K562 (cell line): ENCODE data around the gene DNAJB11. TPM values are rescaled to one million over a fixed set of nuclear protein-coding genes. Genes with fewer than 3 reads are reported as not detected.
A peak's percentile ranks its signal among the peaks of the same experiment; 100 is the strongest.

Experiments
- CC2D1A ChIP-seq: fragments of 450-650 bp; IDR thresholded peaks from 2 replicates; pipeline ENCODE4 v1.6.1; 2017; ENCODE audit warnings: mild to moderate bottlenecking
- CSDE1 ChIP-seq, 2 experiments: fragments of 450-650 bp; IDR thresholded peaks; 2 replicates each; pipeline ENCODE4 v1.6.1; 2016; ENCODE audit warnings: mild to moderate bottlenecking in 1 of 2
- DACH1 ChIP-seq: fragments of 450-650 bp; IDR thresholded peaks from 2 replicates; pipeline ENCODE4 v1.6.1; 2018; ENCODE audit not compliant: partially characterized antibody
- ESRRA ChIP-seq: fragments of 450-650 bp; IDR thresholded peaks from 2 replicates; pipeline ENCODE4 v1.6.1; 2014; ENCODE audit warnings: low read depth, mild to moderate bottlenecking, moderate library complexity, borderline replicate concordance
- ETV5 ChIP-seq: sonication (generic); formaldehyde crosslinking; IDR thresholded peaks from 2 replicates; pipeline ENCODE4 v1.4.0; 2020; ENCODE audit warnings: low read depth, mild to moderate bottlenecking, missing genetic modification reagents
- HNRNPL ChIP-seq: fragments of 200-400 bp; formaldehyde crosslinking; IDR thresholded peaks from 2 replicates; pipeline ENCODE4 v1.6.1; 2017; ENCODE audit warnings: low read depth, mild to moderate bottlenecking, low read length
- KDM4B ChIP-seq, 2 experiments: fragments of 450-650 bp in 1 of 2; sonication (generic) in 1 of 2; IDR thresholded peaks; 2 replicates each; pipeline ENCODE4 v1.6.1; 2016 to 2017; ENCODE audit warnings: borderline replicate concordance in 2 of 2, antibody characterized with exemption in 1 of 2, low read depth in 1 of 2, mild to moderate bottlenecking in 1 of 2
- KDM5B ChIP-seq: fragments of 200-600 bp; sonication (generic); IDR thresholded peaks from 2 replicates; pipeline ENCODE4 v1.6.1; 2012; ENCODE audit warnings: low read depth, mild to moderate bottlenecking, moderate library complexity, low read length, control low read depth, inconsistent platforms; ENCODE audit not compliant: insufficient replicate concordance
- KLF13 ChIP-seq: fragments of 450-650 bp; IDR thresholded peaks from 2 replicates; pipeline ENCODE4 v1.6.1; 2016; ENCODE audit warnings: missing genetic modification characterization, low read depth, mild to moderate bottlenecking, missing compliant biosample characterization, moderate library complexity, borderline replicate concordance
- LEF1 ChIP-seq: fragments of 450-650 bp; IDR thresholded peaks from 2 replicates; pipeline ENCODE4 v1.6.1; 2016; ENCODE audit warnings: mild to moderate bottlenecking
- RFX5 ChIP-seq: IDR thresholded peaks from 2 replicates; pipeline ENCODE4 v1.6.1; 2011; ENCODE audit warnings: low read depth, mild to moderate bottlenecking, improper control_type of control experiment, low read length
- SAP30 ChIP-seq: fragments of 200-600 bp; sonication (generic); IDR thresholded peaks from 2 replicates; pipeline ENCODE4 v1.6.1; 2012; ENCODE audit warnings: borderline replicate concordance, low read depth, mild to moderate bottlenecking, moderate library complexity, low read length, control low read depth, inconsistent platforms; ENCODE audit not compliant: insufficient read depth, poor library complexity, severe bottlenecking
- SPI1 ChIP-seq: IDR thresholded peaks from 2 replicates; pipeline ENCODE4 v1.6.1; 2011; ENCODE audit warnings: low read depth, low read length, control low read depth, borderline replicate concordance
- SRF ChIP-seq, 2 experiments: fragments of 250-450, 450-650 bp in 1 of 2; sonication (Bioruptor Pico) in 1 of 2; sonication (generic) in 1 of 2; formaldehyde crosslinking; IDR thresholded peaks; 2 replicates each; pipeline versions ENCODE4 v1.5.0 to v1.5.1; 2020 to 2022; ENCODE audit warnings: mild to moderate bottlenecking in 1 of 2, missing genetic modification reagents in 1 of 2
- ZNF644 ChIP-seq: fragments of 200-800 bp; sonication (Bioruptor generic); IDR thresholded peaks from 2 replicates; pipeline ENCODE4 v1.6.1; 2016; ENCODE audit warnings: low read depth, missing genetic modification characterization, missing compliant biosample characterization
- polyA plus RNA-seq, 8 experiments: library from polyadenylated mRNA; depleted of rRNA in 4 of 8; stranded (reverse) in 5 of 8; unstranded in 3 of 8; fragments of >200 nt; fragmentation: Nextera tagmentation in 2 of 8; fragmentation: Illumina TruSeq in 1 of 8; extraction: Ambion mirVana in 2 of 8; extraction: Trizol in 1 of 8; gene quantifications; 2 replicates each; pipeline versions ENCODE4 v1.2.1 to v1.2.3, GENCODE V29; 2011 to 2014; ENCODE audit warnings: inconsistent platforms in 1 of 8, missing spikeins in 1 of 8
- total RNA-seq, 7 experiments: library from RNA; depleted of rRNA in 6 of 7; stranded (reverse); fragments of >200 nt in 6 of 7; fragmentation: Illumina TruSeq in 2 of 7; extraction: Trizol in 2 of 7; gene quantifications; 2 replicates each; pipeline versions ENCODE4 v1.2.1 to v1.2.3, GENCODE V29; 2011 to 2021; ENCODE audit warnings: low replicate concordance in 1 of 7
- TF ChIP-seq, protein P1 (sequence below), 3 experiments: IDR thresholded peaks in 2 of 3; conservative IDR thresholded peaks in 1 of 3; 2 replicates each; pipeline ENCODE4 v1.5.1; 2011 to 2012; ENCODE audit warnings: low read length in 3 of 3, mild to moderate bottlenecking in 3 of 3, control low read depth in 2 of 3, improper control_type of control experiment in 1 of 3, inconsistent platforms in 1 of 3, low read depth in 1 of 3, mixed read lengths in 1 of 3, moderate library complexity in 1 of 3; ENCODE audit not compliant: insufficient read depth in 2 of 3
- TF ChIP-seq, protein P2 (sequence below): fragments of 450-650 bp; formaldehyde crosslinking; IDR thresholded peaks from 2 replicates; pipeline ENCODE4 v1.4.0; 2022; ENCODE audit warnings: missing genetic modification characterization
- TF ChIP-seq, protein P3 (sequence below): fragments of 450-650 bp; conservative IDR thresholded peaks from 2 replicates; pipeline ENCODE4 v1.6.1; 2016; ENCODE audit warnings: missing genetic modification characterization, low read depth, mild to moderate bottlenecking, control low read depth, missing compliant biosample characterization
- TF ChIP-seq, protein P4 (sequence below): fragments of 150-350 bp; conservative IDR thresholded peaks from 2 replicates; pipeline ENCODE4 v1.6.1; 2014; ENCODE audit warnings: low read length

Gene DNAJB11
- total and polyA plus RNA-seq, 9 of the 15 experiments (the other 6 are each of a cell fraction or from before 2014, with no cell fraction given), result 14.8 to 74.7 (median 63.8) TPM

DNA sequence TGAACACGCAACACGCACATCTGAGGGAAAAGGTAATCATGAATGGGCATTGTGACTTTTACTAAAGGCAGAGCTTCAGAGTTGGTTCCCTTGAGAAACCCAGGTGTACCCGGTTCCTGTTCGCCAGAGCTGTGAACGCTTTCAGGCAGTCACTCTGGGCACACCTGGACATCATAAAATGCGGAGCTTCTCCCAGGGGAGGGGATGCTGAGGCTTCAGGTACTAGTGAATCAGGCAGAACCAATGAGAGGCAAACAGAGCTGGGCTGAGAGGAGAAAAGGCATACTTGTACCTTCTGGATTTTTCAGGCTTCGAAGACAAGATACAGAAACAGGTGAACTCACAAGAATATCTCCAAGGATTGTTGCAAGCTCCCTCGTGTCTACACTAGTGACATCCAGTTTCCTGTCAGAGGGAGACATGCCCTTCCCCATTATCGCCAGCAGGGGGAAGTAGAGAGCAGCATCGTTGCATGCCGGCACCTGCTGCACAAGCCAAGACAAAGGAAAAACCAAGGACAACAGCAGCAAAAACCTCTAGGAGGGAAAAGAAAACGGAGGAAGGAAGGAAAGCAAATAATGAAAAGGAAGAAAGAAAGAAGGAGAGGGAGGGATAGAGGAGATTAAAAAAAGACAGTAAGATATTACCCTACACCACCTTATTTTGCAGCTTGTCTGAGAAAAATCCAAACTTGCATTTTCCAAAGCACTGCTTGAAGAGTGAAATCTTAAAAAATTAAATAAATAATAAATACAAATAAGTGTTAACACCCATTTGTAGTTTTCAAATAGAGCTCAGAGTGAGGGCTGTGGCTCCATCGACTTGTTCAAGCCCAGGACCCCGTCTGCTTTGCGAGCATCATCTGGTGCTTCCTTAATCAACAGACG is 44.3 kb downstream of the DNAJB11 start (continued):
- TF ChIP-seq HNRNPL (no peak), SPI1 (no peak), CSDE1 (IDR thresholded peaks at IDR 0.05) (no peak), SRF (CRISPR knock-in tag; IDR thresholded peaks at IDR 0.05) (no peak), KDM4B (IDR thresholded peaks at IDR 0.05; ENCODE audit: borderline replicate concordance in 2 of 2, low read depth in 1 of 2) (no peak), DACH1 (no peak), LEF1 (0 out of 2 replicates have a peak, but pooled peaks have one; percentile 42), ESRRA (no peak), SAP30 (no peak), KDM5B (no peak), ZNF644 (no peak), RFX5 (no peak), KLF13 (no peak), ETV5 (CRISPR knock-in tag) (no peak), CC2D1A (no peak)
- TF ChIP-seq, protein P1, sequence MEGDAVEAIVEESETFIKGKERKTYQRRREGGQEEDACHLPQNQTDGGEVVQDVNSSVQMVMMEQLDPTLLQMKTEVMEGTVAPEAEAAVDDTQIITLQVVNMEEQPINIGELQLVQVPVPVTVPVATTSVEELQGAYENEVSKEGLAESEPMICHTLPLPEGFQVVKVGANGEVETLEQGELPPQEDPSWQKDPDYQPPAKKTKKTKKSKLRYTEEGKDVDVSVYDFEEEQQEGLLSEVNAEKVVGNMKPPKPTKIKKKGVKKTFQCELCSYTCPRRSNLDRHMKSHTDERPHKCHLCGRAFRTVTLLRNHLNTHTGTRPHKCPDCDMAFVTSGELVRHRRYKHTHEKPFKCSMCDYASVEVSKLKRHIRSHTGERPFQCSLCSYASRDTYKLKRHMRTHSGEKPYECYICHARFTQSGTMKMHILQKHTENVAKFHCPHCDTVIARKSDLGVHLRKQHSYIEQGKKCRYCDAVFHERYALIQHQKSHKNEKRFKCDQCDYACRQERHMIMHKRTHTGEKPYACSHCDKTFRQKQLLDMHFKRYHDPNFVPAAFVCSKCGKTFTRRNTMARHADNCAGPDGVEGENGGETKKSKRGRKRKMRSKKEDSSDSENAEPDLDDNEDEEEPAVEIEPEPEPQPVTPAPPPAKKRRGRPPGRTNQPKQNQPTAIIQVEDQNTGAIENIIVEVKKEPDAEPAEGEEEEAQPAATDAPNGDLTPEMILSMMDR (IDR thresholded peaks at IDR 0.05 in 2 of 3, conservative IDR thresholded peaks at IDR 0.05 in 1 of 3; ENCODE audit: insufficient read depth in 2 of 3, low read depth in 1 of 3, low read length in 3 of 3), result peak; percentile 88 to 93 (median 92)
- TF ChIP-seq, protein P2, sequence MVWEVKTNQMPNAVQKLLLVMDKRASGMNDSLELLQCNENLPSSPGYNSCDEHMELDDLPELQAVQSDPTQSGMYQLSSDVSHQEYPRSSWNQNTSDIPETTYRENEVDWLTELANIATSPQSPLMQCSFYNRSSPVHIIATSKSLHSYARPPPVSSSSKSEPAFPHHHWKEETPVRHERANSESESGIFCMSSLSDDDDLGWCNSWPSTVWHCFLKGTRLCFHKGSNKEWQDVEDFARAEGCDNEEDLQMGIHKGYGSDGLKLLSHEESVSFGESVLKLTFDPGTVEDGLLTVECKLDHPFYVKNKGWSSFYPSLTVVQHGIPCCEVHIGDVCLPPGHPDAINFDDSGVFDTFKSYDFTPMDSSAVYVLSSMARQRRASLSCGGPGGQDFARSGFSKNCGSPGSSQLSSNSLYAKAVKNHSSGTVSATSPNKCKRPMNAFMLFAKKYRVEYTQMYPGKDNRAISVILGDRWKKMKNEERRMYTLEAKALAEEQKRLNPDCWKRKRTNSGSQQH, result no peak
- TF ChIP-seq, protein P3, sequence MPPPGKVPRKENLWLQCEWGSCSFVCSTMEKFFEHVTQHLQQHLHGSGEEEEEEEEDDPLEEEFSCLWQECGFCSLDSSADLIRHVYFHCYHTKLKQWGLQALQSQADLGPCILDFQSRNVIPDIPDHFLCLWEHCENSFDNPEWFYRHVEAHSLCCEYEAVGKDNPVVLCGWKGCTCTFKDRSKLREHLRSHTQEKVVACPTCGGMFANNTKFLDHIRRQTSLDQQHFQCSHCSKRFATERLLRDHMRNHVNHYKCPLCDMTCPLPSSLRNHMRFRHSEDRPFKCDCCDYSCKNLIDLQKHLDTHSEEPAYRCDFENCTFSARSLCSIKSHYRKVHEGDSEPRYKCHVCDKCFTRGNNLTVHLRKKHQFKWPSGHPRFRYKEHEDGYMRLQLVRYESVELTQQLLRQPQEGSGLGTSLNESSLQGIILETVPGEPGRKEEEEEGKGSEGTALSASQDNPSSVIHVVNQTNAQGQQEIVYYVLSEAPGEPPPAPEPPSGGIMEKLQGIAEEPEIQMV (tag), result 0 out of 2 replicates have a peak, but pooled peaks have one; percentile 34
- TF ChIP-seq, protein P4, sequence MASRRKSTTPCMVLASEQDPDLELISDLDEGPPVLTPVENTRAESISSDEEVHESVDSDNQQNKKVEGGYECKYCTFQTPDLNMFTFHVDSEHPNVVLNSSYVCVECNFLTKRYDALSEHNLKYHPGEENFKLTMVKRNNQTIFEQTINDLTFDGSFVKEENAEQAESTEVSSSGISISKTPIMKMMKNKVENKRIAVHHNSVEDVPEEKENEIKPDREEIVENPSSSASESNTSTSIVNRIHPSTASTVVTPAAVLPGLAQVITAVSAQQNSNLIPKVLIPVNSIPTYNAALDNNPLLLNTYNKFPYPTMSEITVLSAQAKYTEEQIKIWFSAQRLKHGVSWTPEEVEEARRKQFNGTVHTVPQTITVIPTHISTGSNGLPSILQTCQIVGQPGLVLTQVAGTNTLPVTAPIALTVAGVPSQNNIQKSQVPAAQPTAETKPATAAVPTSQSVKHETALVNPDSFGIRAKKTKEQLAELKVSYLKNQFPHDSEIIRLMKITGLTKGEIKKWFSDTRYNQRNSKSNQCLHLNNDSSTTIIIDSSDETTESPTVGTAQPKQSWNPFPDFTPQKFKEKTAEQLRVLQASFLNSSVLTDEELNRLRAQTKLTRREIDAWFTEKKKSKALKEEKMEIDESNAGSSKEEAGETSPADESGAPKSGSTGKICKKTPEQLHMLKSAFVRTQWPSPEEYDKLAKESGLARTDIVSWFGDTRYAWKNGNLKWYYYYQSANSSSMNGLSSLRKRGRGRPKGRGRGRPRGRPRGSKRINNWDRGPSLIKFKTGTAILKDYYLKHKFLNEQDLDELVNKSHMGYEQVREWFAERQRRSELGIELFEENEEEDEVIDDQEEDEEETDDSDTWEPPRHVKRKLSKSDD, result no peak
